H1 (cell line): ENCODE measurements around the gene TBRG4. TPM values are rescaled to one million over a fixed set of nuclear protein-coding genes. Genes with fewer than 3 reads are reported as not detected.

Experiments
- CTCF ChIA-PET: fragments of 300-600 bp; sonication (Branson Sonifier 250); formaldehyde crosslinking; loops from one replicate; lab custom pipeline; 2021; ENCODE audit not compliant: partially characterized antibody; lab: Charles Lee
- POLR2A ChIA-PET: fragments of 300-600 bp; sonication (Branson Sonifier 250); formaldehyde crosslinking; loops from one replicate; lab custom pipeline; 2021; ENCODE audit warnings: inconsistent platforms; ENCODE audit not compliant: partially characterized antibody; lab: Charles Lee
- DNase-seq, 2 experiments: peaks; one replicate each; pipeline versions ENCODE4 v3.0.0 to v3.0.0-alpha.2; 2010 to 2022; ENCODE audit warnings: low spot score in 2 of 2, low read depth in 1 of 2, mixed read lengths in 1 of 2
- FAIRE-seq: peaks from 2 replicates; lab custom pipeline; 2011; peaks lifted over from hg19 to GRCh38; lab: Jason Lieb, UNC
- H2AFZ ChIP-seq: 2 replicates; pipeline ENCODE4 v1.8.1; 2012; ENCODE audit warnings: low read length, inconsistent platforms
- H2AK5ac ChIP-seq: 2 replicates; pipeline ENCODE4 v1.6.1; 2013; ENCODE audit warnings: low read depth, low read length
- H2BK120ac ChIP-seq: replicated peaks from 2 replicates; pipeline ENCODE3; 2013; ENCODE audit warnings: low read depth, low read length, inconsistent platforms
- H2BK12ac ChIP-seq: 2 replicates; pipeline ENCODE4 v1.6.1; 2013; ENCODE audit warnings: low read depth, low read length
- H2BK15ac ChIP-seq: 2 replicates; pipeline ENCODE4 v1.6.1; 2013; ENCODE audit warnings: low read length
- H2BK20ac ChIP-seq: 2 replicates; pipeline ENCODE4 v1.6.1; 2013; ENCODE audit warnings: low read length
- H2BK5ac ChIP-seq: 2 replicates; pipeline ENCODE4 v1.6.1; 2013; ENCODE audit warnings: low read depth, low read length
- H3K14ac ChIP-seq: 2 replicates; pipeline ENCODE4 v1.6.1; 2013; ENCODE audit warnings: inconsistent platforms; ENCODE audit not compliant: insufficient read length
- H3K18ac ChIP-seq: 2 replicates; pipeline ENCODE4 v1.6.1; 2013; ENCODE audit warnings: low read length; ENCODE audit errors: extremely low read depth
- H3K23ac ChIP-seq: 2 replicates; pipeline ENCODE4 v1.6.1; 2013; ENCODE audit warnings: inconsistent platforms; ENCODE audit not compliant: insufficient read length
- H3K23me2 ChIP-seq: 2 replicates; pipeline ENCODE4 v1.6.1; 2013; ENCODE audit warnings: low read depth, low read length
- H3K27ac ChIP-seq: 2 replicates; pipeline ENCODE4 v1.6.1; 2011; ENCODE audit warnings: low read depth, low read length, inconsistent platforms
- H3K27me3 ChIP-seq, 4 experiments: replicated peaks in 1 of 4; 1 replicate in 1 of 4; 2 replicates in 3 of 4; pipeline versions ENCODE4 v1.6.1 to v1.8.1; 2011 to 2013; ENCODE audit warnings: low read length in 3 of 4, mild to moderate bottlenecking in 3 of 4, inconsistent platforms in 2 of 4, mixed read lengths in 2 of 4, moderate library complexity in 1 of 4; ENCODE audit not compliant: control insufficient read depth in 3 of 4, insufficient read depth in 3 of 4; ENCODE audit errors: extremely low read depth in 1 of 4
- H3K36me3 ChIP-seq, 4 experiments: 2 replicates each; pipeline versions ENCODE4 v1.6.1 to v1.8.1; 2011 to 2013; ENCODE audit warnings: mild to moderate bottlenecking in 4 of 4, low read length in 3 of 4, moderate library complexity in 2 of 4, control low read depth in 1 of 4, inconsistent platforms in 1 of 4; ENCODE audit not compliant: insufficient read depth in 4 of 4, control insufficient read depth in 2 of 4
- H3K4ac ChIP-seq: replicated peaks from 2 replicates; pipeline ENCODE3; 2013; ENCODE audit warnings: low read length, low read depth, mixed read lengths, inconsistent platforms; ENCODE audit not compliant: insufficient read length
- H3K4me1 ChIP-seq, 4 experiments: replicated peaks in 1 of 4; 1 replicate in 1 of 4; 2 replicates in 3 of 4; pipeline versions ENCODE4 v1.6.1 to v1.8.1; 2011 to 2013; ENCODE audit warnings: low read length in 3 of 4, inconsistent platforms in 2 of 4, mixed read lengths in 1 of 4; ENCODE audit not compliant: insufficient read depth in 4 of 4, control insufficient read depth in 3 of 4
- H3K4me2 ChIP-seq, 2 experiments: 2 replicates each; pipeline versions ENCODE4 v1.6.1 to v1.8.1; 2011 to 2013; ENCODE audit warnings: low read depth in 2 of 2, low read length in 2 of 2, control low read depth in 1 of 2, inconsistent platforms in 1 of 2, mild to moderate bottlenecking in 1 of 2; ENCODE audit not compliant: insufficient read depth in 1 of 2
- H3K4me3 ChIP-seq, 4 experiments: fragments of 200-600, 300-600 bp in 1 of 4; sonication (generic), shearing (Covaris generic), sonication (Bioruptor Twin) in 1 of 4; 2 replicates each; pipeline versions ENCODE4 v1.5.1 to v1.8.1; 2011 to 2016; ENCODE audit warnings: low read length in 4 of 4, low read depth in 3 of 4, control low read depth in 2 of 4, inconsistent platforms in 2 of 4, mild to moderate bottlenecking in 2 of 4, mixed read lengths in 1 of 4, moderate library complexity in 1 of 4; ENCODE audit not compliant: insufficient read depth in 2 of 4; ENCODE audit errors: extremely low read depth in 1 of 4
- H3K56ac ChIP-seq: replicated peaks from 2 replicates; pipeline ENCODE3; 2013; ENCODE audit warnings: low read depth, mild to moderate bottlenecking, mixed read lengths, low read length, inconsistent platforms; ENCODE audit not compliant: insufficient read length
- H3K79me1 ChIP-seq: 2 replicates; pipeline ENCODE4 v1.6.1; 2013; ENCODE audit warnings: low read depth, low read length, control low read depth
- H3K79me2 ChIP-seq, 2 experiments: 2 replicates each; pipeline versions ENCODE4 v1.6.1 to v1.8.1; 2012 to 2013; ENCODE audit warnings: low read length in 2 of 2, mild to moderate bottlenecking in 2 of 2, inconsistent platforms in 1 of 2; ENCODE audit not compliant: insufficient read depth in 2 of 2, control insufficient read depth in 1 of 2
- H3K9ac ChIP-seq, 4 experiments: replicated peaks in 1 of 4; 1 replicate in 1 of 4; 2 replicates in 3 of 4; pipeline versions ENCODE4 v1.6.1 to v1.8.1; 2011 to 2013; ENCODE audit warnings: low read depth in 3 of 4, low read length in 3 of 4, control low read depth in 2 of 4, mild to moderate bottlenecking in 2 of 4, moderate library complexity in 2 of 4, inconsistent platforms in 1 of 4; ENCODE audit errors: extremely low read depth in 1 of 4
- H3K9me3 ChIP-seq, 2 experiments: 2 replicates each; pipeline versions ENCODE4 v1.6.1 to v1.8.1; 2012 to 2013; ENCODE audit warnings: mild to moderate bottlenecking in 2 of 2, moderate library complexity in 2 of 2, control low read depth in 1 of 2, inconsistent platforms in 1 of 2, low read depth in 1 of 2, low read length in 1 of 2, mixed read lengths in 1 of 2; ENCODE audit not compliant: insufficient read depth in 2 of 2
- H4K20me1 ChIP-seq, 2 experiments: replicated peaks in 1 of 2; 2 replicates each; pipeline versions ENCODE3 to v1.8.1; 2011 to 2013; ENCODE audit warnings: inconsistent platforms in 2 of 2, low read length in 2 of 2, mild to moderate bottlenecking in 1 of 2; ENCODE audit not compliant: insufficient read depth in 2 of 2, control insufficient read depth in 1 of 2
- H4K5ac ChIP-seq: 2 replicates; pipeline ENCODE4 v1.6.1; 2013; ENCODE audit warnings: low read length, low read depth, mixed read lengths, inconsistent platforms; ENCODE audit not compliant: insufficient read length
- H4K8ac ChIP-seq: 2 replicates; pipeline ENCODE4 v1.8.0; 2013; ENCODE audit warnings: mild to moderate bottlenecking, moderate library complexity, low read length, inconsistent platforms; ENCODE audit not compliant: insufficient read depth; ENCODE audit errors: extremely low read depth
- H4K91ac ChIP-seq: replicated peaks from 2 replicates; pipeline ENCODE3; 2013; ENCODE audit warnings: low read length, mixed read lengths, inconsistent platforms; ENCODE audit not compliant: insufficient read length
- ATF2 ChIP-seq: IDR thresholded peaks from 2 replicates; pipeline ENCODE4 v1.6.1; 2012; ENCODE audit warnings: low read length, inconsistent platforms
- BCL11A ChIP-seq, 2 experiments: IDR thresholded peaks; one replicate each; pipeline ENCODE4 v1.6.1; 2011; ENCODE audit warnings: low read depth in 2 of 2, low read length in 2 of 2, mild to moderate bottlenecking in 2 of 2
- EGR1 ChIP-seq: IDR thresholded peaks from 2 replicates; pipeline ENCODE4 v1.6.1; 2011; ENCODE audit warnings: low read depth, low read length, borderline replicate concordance
- SIRT6 ChIP-seq: IDR thresholded peaks from one replicate; pipeline ENCODE4 v1.7.1; 2012; ENCODE audit warnings: low read length, inconsistent platforms
- WGBS, 2 experiments: shearing (Covaris generic) in 1 of 2; methylation state at CpG; one replicate each; pipeline versions ENCODE4 v1.1.6 to v1.1.7; 2013 to 2015; ENCODE audit warnings: low lambda C conversion rate in 2 of 2, mixed read lengths in 2 of 2, inconsistent platforms in 1 of 2, low coverage in 1 of 2, missing lambda C conversion rate in 1 of 2; ENCODE audit not compliant: insufficient replicate concordance in 2 of 2, insufficient coverage in 1 of 2, insufficient read length in 1 of 2; ENCODE audit errors: extremely low coverage in 1 of 2, missing lambda C conversion rate in 1 of 2; 5-methylcytosine and 5-hydroxymethylcytosine counted together
- polyA plus RNA-seq, 7 experiments: library from polyadenylated mRNA; depleted of rRNA in 3 of 7; stranded (reverse) in 5 of 7; unstranded in 2 of 7; fragments of >200 nt in 5 of 7; fragments of 200-250 nt in 2 of 7; gene quantifications; 1 replicate in 5 of 7; 2 replicates in 1 of 7; 4 replicates in 1 of 7; pipeline versions ENCODE4 v1.2.1 to v1.2.3, GENCODE V29; 2011 to 2013; ENCODE audit warnings: missing spikeins in 2 of 7, mixed read lengths in 2 of 7
- total RNA-seq: library from RNA; stranded (reverse); fragmentation: NEBNext Ultra II Directional; extraction: Animal tissue kit (Norgen Biotek cat#: 25700); gene quantifications from 2 replicates; pipeline ENCODE4 v1.2.1, GENCODE V29; 2021

The TBRG4 gene
- total and polyA plus RNA-seq, 2 of the 8 experiments (the other 6 are each of a cell fraction or from before 2014, with no cell fraction given), result 110 to 137 TPM

GRCh38 chr7:45140827-45141226 is 29.3 kb upstream of the TBRG4 start:
- CTCF ChIA-PET, result interaction anchor here (0.6 to 1.2 kb wide), 2 partner anchors 118 to 143 kb away, joined by 3 read pairs; no protein-coding TSS in a partner anchor
- FAIRE-seq, result no peak
- Histone ChIP-seq H3K4ac (no peak overlapping the region), H3K4me1 (no peaks in the 10 kb centered on the region), H3K9me3 (no peaks in the 10 kb centered on the region), H2BK120ac (no peak overlapping the region), H3K14ac (no peak overlapping the region), H3K23me2 (no peaks in the 10 kb centered on the region), H2AK5ac (no peak overlapping the region), H3K4me2 (no peak overlapping the region), H2BK20ac (no peak overlapping the region), H3K27me3 (no peaks in the 10 kb centered on the region), H4K91ac (no peak overlapping the region), H3K18ac (no peak overlapping the region), H3K4me3 (no peak overlapping the region), H3K79me1 (no peaks in the 10 kb centered on the region), H3K79me2 (no peaks in the 10 kb centered on the region), H3K56ac (no peak overlapping the region), H4K8ac (no peak overlapping the region), H3K36me3 (no peaks in the 10 kb centered on the region), H2BK15ac (no peak overlapping the region), H2AFZ (no peak overlapping the region), H3K27ac (no peak overlapping the region), H2BK5ac (no peak overlapping the region), H3K9ac (no peak overlapping the region), H4K5ac (no peak overlapping the region), H4K20me1 (no peaks in the 10 kb centered on the region), H2BK12ac (no peak overlapping the region), H3K23ac (no peak overlapping the region)
- WGBS, 2 experiments, result 97% methylated on average over 4 of the region's 4 CpGs; no CpG with 5 or more reads in 1 of the 2 experiments
- no peak for DNase-seq
- POLR2A ChIA-PET, result no interaction called here
- TF ChIP-seq EGR1, result no peak
- TF ChIP-seq SIRT6, result no peak
- TF ChIP-seq BCL11A (IDR thresholded peaks at IDR 0.05; ENCODE audit: low read depth in 2 of 2, low read length in 2 of 2), result no peak
- no peak for TF ChIP-seq ATF2
